HuH-7.5 (cell line): ENCODE results near the gene ABTB2.
"Not testable (repeated sequence)": the region's sequence is repeated elsewhere in the genome, so short reads cannot be mapped to it uniquely, and the experiment has no call there.

Source experiments
- DNase-seq: peaks from one replicate; pipeline ENCODE4 v3.0.0; 2011; ENCODE audit warnings: low spot score

The ABTB2 gene

DNA sequence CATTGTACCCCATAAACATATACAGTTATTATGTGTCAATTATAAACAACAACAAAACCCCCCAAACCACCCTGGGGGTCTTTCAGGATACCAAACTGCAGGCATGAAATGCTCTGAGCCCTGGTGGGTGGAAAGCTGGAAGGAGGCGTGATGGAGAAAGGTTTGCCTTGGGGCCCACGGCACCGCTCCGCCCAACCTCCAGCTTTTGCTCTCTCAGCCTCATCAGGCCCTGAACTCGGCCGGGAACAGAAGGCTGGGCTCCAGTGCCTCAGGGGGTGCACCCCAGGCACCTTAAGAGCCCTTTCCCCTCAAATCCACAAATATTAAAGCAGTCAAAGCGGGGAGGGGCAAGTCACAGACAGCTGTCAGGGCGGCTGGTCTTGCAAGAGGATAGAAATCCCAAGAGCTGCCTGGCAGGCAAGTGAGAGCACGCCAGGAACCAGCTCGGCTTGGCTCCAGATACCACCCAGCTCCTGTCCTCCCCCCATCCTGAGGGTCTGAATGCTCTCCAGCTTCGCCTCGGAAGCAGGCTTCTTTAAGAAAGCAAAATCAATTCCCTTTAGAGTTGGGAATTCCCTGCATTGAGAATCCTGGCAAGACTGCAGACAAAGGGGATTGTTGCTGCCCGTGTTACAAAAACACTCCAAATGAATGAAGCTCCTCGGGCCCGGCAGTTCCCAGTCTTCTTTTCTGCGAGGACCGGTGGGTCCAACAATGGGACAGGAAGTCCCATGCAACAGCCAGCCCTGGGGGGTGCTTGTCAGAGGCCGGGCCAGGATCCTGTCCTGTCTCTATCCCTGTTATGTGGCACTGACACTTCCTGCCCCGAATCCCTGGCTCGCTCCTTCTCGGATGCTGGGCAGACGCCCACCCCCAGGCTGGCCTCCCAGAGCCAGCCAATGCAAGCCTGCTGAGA, 171.6 kb downstream of the ABTB2 start:
- DNase-seq, result no peak

DNA sequence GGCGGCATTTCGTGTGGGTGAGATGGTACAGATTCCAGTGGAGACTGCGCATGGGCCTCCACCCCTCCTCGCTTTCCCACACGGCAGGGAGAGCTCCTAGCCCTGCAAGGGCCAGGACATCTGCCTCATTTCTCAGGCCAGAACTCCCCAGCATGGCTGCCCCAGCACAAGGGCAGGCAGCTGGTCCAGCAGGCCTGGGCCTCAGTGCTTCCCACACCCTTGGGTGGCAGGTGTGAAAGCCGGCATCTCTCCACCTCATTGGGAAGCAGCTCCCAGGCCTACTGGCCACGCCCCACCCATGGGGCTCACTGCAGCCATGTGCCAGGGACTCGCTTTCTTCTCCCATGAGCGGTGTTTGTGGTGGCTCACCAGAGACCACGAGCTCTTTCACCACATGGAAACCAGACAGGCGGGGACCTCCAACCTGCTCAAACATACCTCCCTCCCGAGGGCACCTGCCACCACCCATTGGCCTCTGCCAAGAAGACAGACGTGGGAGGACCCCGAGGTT, 173.2 kb downstream of the ABTB2 start:
- DNase-seq, result no peak

DNA sequence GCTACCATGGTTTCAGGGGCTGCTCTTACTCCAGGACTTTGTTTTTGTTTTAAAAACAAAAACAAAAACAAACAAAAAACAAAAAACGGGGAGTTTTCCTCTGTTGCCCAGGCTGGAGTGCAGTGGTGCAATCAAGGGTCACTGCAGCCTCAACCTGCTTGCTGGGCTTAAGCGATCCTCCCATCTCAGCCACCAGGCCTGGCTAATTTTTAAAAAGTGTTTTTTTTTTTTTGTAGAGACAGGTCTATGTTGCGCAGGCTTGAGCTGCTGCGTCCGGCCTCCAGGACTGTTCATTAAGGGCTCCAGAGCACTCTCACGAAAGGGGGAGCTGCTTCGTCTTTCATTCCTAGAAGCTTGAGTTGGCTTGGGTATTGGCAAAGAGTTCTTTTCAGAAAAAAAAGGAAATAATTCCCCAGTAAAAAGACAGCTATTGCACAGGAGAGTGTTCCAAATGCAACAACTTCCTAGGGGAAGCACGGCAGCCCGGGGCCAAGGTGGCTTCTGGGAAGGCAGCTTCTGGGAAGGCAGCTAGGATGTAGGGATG, 173.9 kb downstream of the ABTB2 start:
- DNase-seq, result no peak

DNA sequence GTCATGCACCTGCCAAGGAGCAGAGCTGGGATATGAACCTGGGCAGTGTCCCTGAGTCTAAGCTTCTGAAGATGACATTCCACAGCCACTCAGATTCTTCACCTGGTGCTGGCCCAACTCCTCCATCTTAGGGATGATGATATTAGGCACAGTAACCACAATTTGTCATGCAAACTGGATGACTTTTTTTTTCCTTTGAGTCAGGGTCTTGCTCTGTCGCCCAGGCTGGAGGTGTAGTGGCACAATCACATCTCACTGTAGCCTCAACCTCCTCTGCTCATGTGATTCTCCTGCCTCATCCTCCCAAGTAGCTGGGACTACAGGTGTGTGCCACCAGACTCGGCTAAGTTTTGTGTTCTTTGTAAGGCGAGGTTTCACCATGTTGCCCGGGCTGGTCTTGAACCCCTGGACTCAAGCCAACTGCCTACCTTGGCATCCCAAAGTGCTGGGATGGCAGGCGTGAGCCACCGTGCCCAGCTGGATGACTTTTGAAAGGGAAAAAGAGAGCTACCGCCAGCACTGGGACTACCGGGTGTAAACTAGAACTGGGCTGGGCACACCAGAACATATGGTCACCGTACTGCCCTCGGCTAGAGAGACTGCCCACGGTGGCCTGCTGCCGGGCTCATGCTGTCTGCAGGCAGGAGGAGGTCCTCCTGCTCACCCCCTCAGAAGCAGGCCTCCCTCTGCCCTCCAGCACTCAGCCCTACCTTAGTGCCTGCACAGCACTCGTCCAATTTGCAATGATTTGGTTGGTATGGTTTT, 174.7 kb downstream of the ABTB2 start:
- no peak for DNase-seq

DNA sequence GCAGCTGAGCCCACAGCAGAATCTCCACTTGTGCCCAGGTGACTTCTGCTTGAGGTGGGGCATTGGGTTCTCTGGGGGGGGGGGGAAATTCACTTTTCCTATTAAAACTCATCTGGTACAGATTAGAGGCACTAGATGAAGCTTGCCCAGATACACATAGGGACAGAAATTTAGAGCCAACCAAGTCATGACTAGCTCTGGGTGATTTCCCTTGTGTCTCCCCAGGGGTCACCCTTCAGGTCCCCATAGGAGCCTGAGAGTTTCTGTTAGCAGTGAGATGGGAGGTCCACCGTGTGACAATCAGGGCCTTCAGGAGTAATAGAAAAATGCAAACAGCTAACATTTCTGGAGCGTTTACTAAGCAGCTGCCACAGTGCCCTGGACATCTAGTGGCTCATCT, 175.4 kb downstream of the ABTB2 start:
- no peak for DNase-seq

DNA sequence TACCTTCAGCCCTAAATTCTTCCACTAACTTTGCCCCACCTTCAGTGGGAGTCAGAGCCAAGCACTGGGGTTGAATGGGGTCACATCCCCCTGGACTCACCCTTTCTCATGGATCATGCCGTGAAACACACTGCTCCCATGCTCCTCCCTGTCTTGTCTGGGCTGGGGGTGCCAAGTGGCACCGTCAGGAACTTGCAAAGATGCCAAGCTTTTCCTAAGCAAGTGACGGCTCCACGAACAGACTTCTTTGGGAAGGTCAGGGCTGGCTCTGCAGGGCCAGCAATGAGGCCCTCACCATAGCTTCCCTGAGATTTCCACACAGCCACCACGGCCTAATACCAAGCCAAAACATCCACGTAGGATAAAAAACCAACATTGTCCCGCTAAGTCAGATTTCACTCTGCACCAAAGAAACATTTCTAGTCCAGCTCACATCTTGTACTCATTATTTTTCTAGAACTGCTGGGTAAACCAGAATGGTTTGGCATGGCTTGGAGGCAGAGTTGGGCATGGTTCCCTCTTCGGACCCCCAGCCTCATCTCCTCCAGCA, 175.9 kb downstream of the ABTB2 start:
- no peak for DNase-seq

DNA sequence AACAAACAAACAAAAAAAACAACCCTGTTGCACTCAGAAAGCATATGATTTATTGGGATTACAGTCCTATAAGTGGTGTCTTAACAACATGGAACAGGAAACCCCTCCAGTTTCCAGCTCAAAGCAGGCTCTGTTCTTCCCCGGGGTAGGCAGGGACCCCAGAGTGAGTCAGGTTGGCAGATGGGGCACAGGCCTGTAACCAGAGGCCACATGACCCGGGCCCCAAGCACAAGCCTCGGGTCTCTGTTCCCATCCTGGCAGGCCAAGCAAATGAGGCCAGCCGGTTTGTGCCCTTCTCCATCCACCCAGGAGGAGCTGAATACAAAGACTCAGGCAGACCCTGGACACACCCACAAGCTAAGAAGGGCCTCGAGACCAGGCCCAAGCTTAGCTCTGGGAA, 176.6 kb downstream of the ABTB2 start:
- DNase-seq, result no peak

DNA sequence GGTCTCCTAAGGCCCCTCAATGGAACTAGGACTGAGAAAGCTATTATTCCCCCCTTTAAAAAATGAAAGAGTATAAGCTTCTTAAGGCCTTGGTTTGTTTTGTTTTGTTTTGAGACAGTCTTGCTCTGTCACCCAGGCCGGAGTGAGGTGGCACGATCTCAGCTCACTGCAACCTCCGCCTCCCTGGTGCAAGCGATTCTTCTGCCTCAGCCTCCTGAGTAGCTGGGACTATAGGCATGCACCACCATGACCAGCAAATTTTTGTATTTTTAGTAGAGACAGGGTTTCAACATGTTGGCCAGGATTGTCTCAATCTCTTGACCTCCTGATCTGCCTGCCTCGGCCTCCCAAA, 177.0 kb downstream of the ABTB2 start:
- not testable (repeated sequence) for DNase-seq

DNA sequence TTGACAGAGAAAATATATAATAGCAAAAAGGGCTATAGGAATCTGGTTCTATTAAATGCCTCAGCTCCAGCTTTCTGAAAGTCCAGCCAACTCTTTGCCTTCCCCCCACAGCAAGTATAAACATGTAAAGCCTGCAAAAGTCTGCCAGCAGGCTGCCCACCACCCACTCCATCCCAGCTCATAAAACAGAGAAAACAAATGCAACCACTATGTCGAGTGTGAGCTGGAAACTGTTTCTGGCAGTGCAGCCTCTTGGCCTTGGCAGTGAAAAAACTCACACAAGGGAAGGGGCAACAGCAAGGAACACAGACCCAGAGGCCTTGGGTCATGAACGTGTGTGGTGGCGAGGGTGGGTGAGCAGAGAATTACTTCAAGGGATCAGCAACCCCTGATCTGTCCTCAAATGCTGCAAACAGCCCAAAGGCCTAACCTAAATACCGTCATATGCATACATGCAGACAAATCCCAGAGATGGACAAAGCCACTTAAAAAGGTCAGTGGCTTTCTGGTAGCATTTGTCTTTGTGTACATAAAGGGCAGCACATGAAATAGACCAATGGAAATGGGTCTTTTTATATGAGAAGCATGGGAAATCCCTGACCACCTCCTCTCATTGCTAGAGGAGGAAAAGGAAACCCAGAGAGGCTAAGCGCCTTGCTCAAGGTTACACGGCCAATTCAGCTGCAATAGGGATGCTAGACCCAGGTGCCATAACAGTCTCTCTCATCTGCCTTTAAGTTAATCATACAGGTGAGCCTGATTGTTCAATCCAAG, 177.6 kb downstream of the ABTB2 start:
- DNase-seq, result no peak

DNA sequence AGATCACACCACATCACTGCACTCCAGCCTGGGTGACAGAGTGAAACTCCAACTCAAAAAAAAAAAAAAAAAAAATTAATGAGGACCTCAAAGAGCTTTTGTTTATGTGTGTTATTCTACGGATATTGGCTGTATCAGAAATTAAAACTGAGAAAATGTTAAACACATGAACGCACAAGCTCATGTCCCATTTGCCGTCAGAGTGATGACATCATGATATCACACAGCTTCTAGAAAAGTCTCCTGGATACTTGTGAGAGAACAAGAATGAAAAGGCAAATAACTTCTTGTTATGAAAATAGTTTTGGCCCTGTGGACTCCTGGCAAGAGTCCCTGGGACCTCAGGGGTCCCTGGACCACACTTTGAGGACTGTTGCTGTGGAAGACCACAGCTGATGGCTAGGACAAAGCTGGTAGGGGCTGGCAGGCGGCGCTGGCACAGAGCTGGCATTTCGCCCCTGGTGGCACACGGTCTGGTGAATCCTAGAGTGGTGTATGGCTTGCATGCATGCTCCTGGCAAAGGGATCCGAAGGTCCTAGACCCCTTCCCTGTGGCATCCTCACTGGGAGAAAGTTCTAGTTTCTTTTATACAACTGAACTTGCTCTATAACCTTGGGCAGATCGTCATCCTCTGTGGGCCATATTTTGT, 178.7 kb downstream of the ABTB2 start:
- no peak for DNase-seq

DNA sequence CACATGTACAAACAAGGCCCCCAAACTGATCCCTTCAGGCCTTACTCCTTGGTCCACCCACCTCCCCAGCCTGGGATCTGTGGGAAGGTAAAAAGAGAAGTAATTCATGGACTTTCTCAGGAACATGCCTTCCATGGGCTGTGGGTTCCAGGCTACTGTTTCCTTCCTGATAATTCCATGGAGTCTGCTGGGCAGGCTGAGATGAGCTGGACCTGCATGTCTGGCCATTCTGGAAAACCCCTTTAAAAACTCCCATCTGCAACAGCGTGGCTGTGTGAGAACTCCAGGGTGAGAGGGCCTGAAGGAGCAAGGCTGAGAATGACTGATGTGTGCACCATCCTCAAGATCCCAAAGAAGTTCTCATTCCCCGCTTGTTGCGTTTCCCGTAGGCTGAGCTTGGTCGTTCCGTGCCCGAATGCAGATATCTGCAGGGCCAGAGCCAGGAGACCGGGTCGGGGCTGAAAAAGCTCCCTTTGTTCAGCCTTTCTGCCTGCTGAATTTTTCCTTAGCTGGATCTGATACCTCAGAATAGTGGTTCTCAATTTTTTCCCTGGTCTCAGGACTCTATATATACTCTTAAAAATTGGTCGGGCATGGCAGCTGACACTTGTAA, 179.5 kb downstream of the ABTB2 start:
- DNase-seq, result no peak

DNA sequence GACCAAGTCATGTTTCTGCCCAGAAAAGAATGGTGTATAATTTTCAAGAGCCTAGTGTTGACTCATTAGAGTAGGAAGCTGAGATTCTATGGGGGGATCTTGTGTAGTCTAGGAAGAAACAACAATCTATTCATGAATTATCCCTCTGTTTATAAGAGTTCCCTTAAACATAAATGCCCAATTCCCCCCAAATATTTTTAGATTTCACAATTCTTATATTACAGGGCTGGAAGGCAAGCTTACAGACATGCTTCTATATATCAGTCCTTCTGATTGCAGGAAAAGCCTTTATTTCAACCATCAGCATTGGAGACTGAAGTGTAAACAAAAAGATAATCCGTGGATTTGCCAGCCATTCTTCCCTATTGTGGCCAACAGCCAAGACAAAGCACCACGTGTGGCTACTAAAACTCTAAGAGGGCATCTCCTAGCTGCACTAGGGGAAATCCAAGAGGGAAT, 181.0 kb downstream of the ABTB2 start:
- no peak for DNase-seq

DNA sequence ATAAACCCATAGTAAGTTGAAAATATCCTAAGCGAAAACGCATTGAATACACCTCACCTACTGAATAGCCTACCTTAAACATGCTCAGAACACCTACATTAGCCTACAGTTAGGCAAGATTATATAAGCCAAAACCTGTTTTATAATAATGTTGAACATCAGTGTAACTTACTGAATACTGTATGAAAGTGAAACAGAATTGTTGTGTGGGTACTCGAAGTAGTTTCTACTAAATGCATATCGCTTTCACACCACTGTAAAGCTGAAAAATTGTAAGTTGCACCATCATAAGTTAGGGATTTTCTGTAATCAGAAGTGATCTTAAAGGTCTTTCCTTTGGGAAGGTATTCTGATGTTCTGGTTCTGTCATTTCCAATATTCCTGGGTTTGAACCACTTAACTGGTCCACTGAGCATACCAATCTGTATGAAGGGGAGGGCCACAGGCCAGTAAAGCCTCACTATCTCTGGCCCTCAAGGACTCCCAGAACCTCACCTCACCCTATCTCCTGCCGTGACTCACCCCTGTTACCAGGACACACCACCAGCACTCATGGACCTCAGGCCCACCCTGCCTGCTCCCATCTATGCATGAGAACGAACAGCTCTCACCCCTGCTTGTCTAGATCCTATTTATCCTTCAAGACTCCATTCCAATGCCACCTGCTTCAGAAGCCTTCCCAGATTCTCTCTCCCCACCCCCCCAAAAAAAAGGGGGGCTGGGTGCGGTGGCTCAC, 182.4 kb downstream of the ABTB2 start:
- DNase-seq, result no peak

DNA sequence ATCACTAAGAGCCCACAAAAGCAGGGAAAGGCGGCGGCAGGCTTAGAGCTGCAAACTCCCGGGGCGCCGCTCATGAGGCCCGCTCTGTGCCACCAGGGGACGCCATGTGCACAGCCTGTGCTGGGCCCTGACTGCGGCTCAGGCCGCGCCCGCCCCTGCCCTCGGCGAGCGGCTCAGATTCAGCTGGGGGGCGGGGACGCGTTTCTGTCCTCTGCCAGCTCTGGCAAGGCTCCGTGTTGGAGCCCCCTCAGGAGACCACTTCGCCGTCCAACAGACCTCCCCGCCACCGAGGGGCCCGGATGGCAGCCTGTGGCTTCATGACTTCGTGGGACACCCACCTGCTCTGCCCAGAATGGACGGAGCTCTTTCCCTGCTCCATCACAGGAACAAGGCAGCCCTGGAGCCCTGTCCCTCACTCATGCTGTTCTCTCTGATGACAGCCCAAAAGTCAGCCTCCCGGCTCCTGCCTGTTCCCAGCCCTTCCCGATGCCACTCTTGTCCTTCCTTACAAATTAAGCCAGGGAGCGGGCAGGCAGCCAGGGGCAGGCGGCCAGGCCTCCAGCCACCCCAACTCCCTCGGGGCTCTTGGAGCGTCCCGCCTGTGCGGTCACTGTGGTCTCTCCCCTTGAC, 183.3 kb downstream of the ABTB2 start:
- peak; percentile 94 for DNase-seq

DNA sequence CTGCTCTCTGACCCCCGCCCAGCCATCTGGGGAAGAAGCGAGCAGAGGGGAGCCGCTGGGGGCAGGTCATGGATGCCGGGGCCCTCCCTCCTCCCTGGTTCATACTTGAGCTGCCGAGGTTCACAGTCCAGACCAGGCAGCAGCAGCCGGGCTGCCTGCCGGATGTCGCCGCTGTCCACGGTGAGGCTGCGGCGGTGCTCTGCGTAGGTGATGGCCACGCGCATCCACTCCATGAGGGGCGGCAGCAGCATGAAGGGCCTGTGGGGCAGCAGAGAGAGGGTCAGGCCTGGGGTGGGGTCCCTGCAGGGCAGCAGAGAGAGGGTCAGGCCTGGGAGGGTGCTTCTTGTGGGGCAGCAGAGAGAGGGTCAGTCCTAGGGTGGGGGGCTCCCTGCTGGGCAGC, 184.8 kb downstream of the ABTB2 start:
- DNase-seq, result no peak

DNA sequence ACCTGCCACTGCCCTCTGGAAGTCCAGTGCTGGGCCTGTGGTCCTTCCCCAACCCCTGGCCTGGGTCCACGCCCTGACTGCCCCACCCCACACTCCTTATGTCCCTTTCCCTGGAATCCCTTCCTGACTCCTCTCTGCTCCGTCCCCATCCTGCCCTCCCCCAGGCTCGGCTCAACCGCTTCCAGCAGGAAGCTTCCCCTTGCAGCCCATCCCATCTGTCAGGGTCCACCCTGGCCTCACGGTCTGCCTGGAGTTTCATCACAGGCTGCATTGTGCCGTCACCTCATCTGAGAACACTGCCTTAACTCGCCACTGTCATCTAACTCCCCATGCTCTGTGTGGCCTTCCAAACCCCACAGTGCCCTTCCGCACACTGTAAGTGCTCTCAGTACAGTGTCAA, 188.1 kb downstream of the ABTB2 start:
- DNase-seq, result no peak

DNA sequence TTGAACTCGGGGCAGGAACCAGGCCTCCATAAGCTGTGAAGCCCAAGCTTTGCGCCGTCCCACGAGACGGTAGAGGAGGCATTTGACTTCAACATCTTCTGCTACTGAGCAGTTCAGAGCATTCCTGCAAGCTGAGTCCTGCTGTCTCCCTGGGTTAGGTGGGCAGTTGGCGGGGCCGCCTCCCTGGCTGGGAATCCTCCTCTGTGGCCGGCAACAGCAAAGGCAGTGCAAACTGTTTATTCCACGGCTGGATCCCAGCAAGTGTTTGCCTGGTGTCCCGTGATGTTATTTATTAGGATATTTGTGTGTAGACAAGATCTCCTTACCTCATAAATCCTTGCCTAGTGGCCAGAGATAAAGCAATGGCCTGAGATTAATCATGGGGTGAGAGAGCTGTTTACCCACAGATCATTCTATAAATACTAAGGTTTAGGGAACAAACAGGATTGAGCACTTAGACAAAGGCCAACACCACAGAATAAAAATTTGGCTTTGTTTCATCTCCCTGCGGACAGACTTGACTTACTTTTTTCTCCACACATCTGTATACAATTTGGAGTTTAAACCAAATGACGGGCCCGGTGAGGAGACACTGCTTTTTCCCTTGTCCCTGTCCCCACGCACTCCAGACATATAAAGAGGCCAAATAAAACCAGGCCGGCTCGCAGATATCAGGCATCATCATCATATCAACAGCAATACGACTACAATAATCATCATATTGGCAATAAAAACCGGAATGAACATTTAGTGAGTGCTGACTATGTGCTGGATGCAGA, 189.0 kb downstream of the ABTB2 start:
- no peak for DNase-seq

DNA sequence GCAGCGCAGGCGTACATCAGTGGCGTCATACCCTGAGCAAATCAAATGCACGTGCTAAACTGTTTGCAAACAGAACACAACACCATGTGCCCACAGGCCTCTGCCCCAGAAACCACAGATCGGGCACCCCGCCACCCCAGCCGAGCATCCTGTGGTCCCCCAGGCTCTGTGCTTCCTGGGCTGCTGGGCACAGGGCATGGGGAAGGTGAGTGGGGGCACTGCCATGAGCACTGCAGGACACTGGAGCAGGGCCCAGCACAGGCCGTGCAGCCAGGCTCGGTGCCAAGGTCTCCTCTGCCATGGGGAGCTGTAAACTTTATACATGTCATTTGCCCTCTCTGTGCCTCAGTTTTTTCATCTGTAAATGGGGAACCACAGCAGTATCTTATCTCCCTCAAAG, 189.8 kb downstream of the ABTB2 start:
- no peak for DNase-seq
